Midbrain (tissue), 1 donor: ENCODE results near the gene KDM5B.
"Not testable (repeated sequence)": the region's sequence is repeated elsewhere in the genome, so short reads cannot be mapped to it uniquely, and the experiment has no call there.

Experiments used
- DNase-seq: peaks from one replicate; lab custom pipeline; 2025; lab: John Stamatoyannopoulos, UW

Gene KDM5B

GRCh38 chr1:202791077-202791747 lies 17.0 kb downstream of the KDM5B start:
- DNase-seq, result no peak

- no peak for DNase-seq
These were observed 19.4 kb downstream of the KDM5B start for GRCh38 chr1:202788800-202789199.

- no peak for DNase-seq
These were observed 21.4 kb downstream of the KDM5B start for GRCh38 chr1:202786804-202787203.

- DNase-seq, result no peak
These were observed 27.0 kb downstream of the KDM5B start for GRCh38 chr1:202781180-202781579.

GRCh38 chr1:202770135-202770534 lies 38.1 kb downstream of the KDM5B start:
- DNase-seq, result no peak

GRCh38 chr1:202765721-202766120 lies 42.5 kb downstream of the KDM5B start:
- DNase-seq, result no peak

GRCh38 chr1:202762019-202762418 lies 46.2 kb downstream of the KDM5B start:
- DNase-seq, result no peak

- DNase-seq, result no peak
These were observed 47.6 kb downstream of the KDM5B start for GRCh38 chr1:202760589-202760988.

- DNase-seq, result no peak
These were observed 51.8 kb downstream of the KDM5B start for GRCh38 chr1:202756391-202756790.

GRCh38 chr1:202754293-202754692 lies 53.9 kb downstream of the KDM5B start:
- DNase-seq, result no peak

GRCh38 chr1:202752774-202753173 lies 55.4 kb downstream of the KDM5B start:
- DNase-seq, result no peak

GRCh38 chr1:202750761-202751160 lies 57.5 kb downstream of the KDM5B start:
- DNase-seq, result no peak

GRCh38 chr1:202750024-202750423 lies 58.2 kb downstream of the KDM5B start:
- no peak for DNase-seq

GRCh38 chr1:202745323-202745888 lies 62.8 kb downstream of the KDM5B start:
- no peak for DNase-seq

- not testable (repeated sequence) for DNase-seq
These were observed 63.5 kb downstream of the KDM5B start for GRCh38 chr1:202744770-202745169.

GRCh38 chr1:202742496-202742895 lies 65.7 kb downstream of the KDM5B start:
- DNase-seq, result no peak

- DNase-seq, result no peak
These were observed 75.0 kb downstream of the KDM5B start for GRCh38 chr1:202733251-202733650.

- DNase-seq, result no peak
These were observed 79.3 kb downstream of the KDM5B start for GRCh38 chr1:202728951-202729350.

- no peak for DNase-seq
These were observed 82.7 kb downstream of the KDM5B start for GRCh38 chr1:202725526-202725925.

- no peak for DNase-seq
These were observed 84.5 kb downstream of the KDM5B start for GRCh38 chr1:202723708-202724107.

- DNase-seq, result not testable (repeated sequence)
These were observed 85.2 kb downstream of the KDM5B start for GRCh38 chr1:202723046-202723445.

- no peak for DNase-seq
These were observed 91.6 kb downstream of the KDM5B start for GRCh38 chr1:202716654-202717053.

GRCh38 chr1:202714202-202714601 lies 94.0 kb downstream of the KDM5B start:
- DNase-seq, result not testable (repeated sequence)

- DNase-seq, result no peak
These were observed 95.1 kb downstream of the KDM5B start for GRCh38 chr1:202713110-202713509.
